H1 (cell line): ENCODE results near the gene PRSS50. TPM values are rescaled to one million over a fixed set of nuclear protein-coding genes. Genes with fewer than 3 reads are reported as not detected.

ENCODE experiments used
- CTCF ChIA-PET: fragments of 300-600 bp; sonication (Branson Sonifier 250); formaldehyde crosslinking; loops from one replicate; lab custom pipeline; 2021; ENCODE audit not compliant: partially characterized antibody; lab: Charles Lee
- POLR2A ChIA-PET: fragments of 300-600 bp; sonication (Branson Sonifier 250); formaldehyde crosslinking; loops from one replicate; lab custom pipeline; 2021; ENCODE audit warnings: inconsistent platforms; ENCODE audit not compliant: partially characterized antibody; lab: Charles Lee
- DNase-seq, 2 experiments: peaks; one replicate each; pipeline versions ENCODE4 v3.0.0 to v3.0.0-alpha.2; 2010 to 2022; ENCODE audit warnings: low spot score in 2 of 2, low read depth in 1 of 2, mixed read lengths in 1 of 2
- FAIRE-seq: peaks from 2 replicates; lab custom pipeline; 2011; peaks lifted over from hg19 to GRCh38; lab: Jason Lieb, UNC
- H2AFZ ChIP-seq: 2 replicates; pipeline ENCODE4 v1.8.1; 2012; ENCODE audit warnings: low read length, inconsistent platforms
- H2AK5ac ChIP-seq: 2 replicates; pipeline ENCODE4 v1.6.1; 2013; ENCODE audit warnings: low read depth, low read length
- H2BK120ac ChIP-seq: replicated peaks from 2 replicates; pipeline ENCODE3; 2013; ENCODE audit warnings: low read depth, low read length, inconsistent platforms
- H2BK12ac ChIP-seq: 2 replicates; pipeline ENCODE4 v1.6.1; 2013; ENCODE audit warnings: low read depth, low read length
- H2BK15ac ChIP-seq: 2 replicates; pipeline ENCODE4 v1.6.1; 2013; ENCODE audit warnings: low read length
- H2BK20ac ChIP-seq: 2 replicates; pipeline ENCODE4 v1.6.1; 2013; ENCODE audit warnings: low read length
- H2BK5ac ChIP-seq: 2 replicates; pipeline ENCODE4 v1.6.1; 2013; ENCODE audit warnings: low read depth, low read length
- H3K14ac ChIP-seq: 2 replicates; pipeline ENCODE4 v1.6.1; 2013; ENCODE audit warnings: inconsistent platforms; ENCODE audit not compliant: insufficient read length
- H3K18ac ChIP-seq: 2 replicates; pipeline ENCODE4 v1.6.1; 2013; ENCODE audit warnings: low read length; ENCODE audit errors: extremely low read depth
- H3K23ac ChIP-seq: 2 replicates; pipeline ENCODE4 v1.6.1; 2013; ENCODE audit warnings: inconsistent platforms; ENCODE audit not compliant: insufficient read length
- H3K23me2 ChIP-seq: 2 replicates; pipeline ENCODE4 v1.6.1; 2013; ENCODE audit warnings: low read depth, low read length
- H3K27ac ChIP-seq: 2 replicates; pipeline ENCODE4 v1.6.1; 2011; ENCODE audit warnings: low read depth, low read length, inconsistent platforms
- H3K27me3 ChIP-seq, 4 experiments: replicated peaks in 1 of 4; 1 replicate in 1 of 4; 2 replicates in 3 of 4; pipeline versions ENCODE4 v1.6.1 to v1.8.1; 2011 to 2013; ENCODE audit warnings: low read length in 3 of 4, mild to moderate bottlenecking in 3 of 4, inconsistent platforms in 2 of 4, mixed read lengths in 2 of 4, moderate library complexity in 1 of 4; ENCODE audit not compliant: control insufficient read depth in 3 of 4, insufficient read depth in 3 of 4; ENCODE audit errors: extremely low read depth in 1 of 4
- H3K36me3 ChIP-seq, 4 experiments: 2 replicates each; pipeline versions ENCODE4 v1.6.1 to v1.8.1; 2011 to 2013; ENCODE audit warnings: mild to moderate bottlenecking in 4 of 4, low read length in 3 of 4, moderate library complexity in 2 of 4, control low read depth in 1 of 4, inconsistent platforms in 1 of 4; ENCODE audit not compliant: insufficient read depth in 4 of 4, control insufficient read depth in 2 of 4
- H3K4ac ChIP-seq: replicated peaks from 2 replicates; pipeline ENCODE3; 2013; ENCODE audit warnings: low read length, low read depth, mixed read lengths, inconsistent platforms; ENCODE audit not compliant: insufficient read length
- H3K4me1 ChIP-seq, 4 experiments: replicated peaks in 1 of 4; 1 replicate in 1 of 4; 2 replicates in 3 of 4; pipeline versions ENCODE4 v1.6.1 to v1.8.1; 2011 to 2013; ENCODE audit warnings: low read length in 3 of 4, inconsistent platforms in 2 of 4, mixed read lengths in 1 of 4; ENCODE audit not compliant: insufficient read depth in 4 of 4, control insufficient read depth in 3 of 4
- H3K4me2 ChIP-seq, 2 experiments: 2 replicates each; pipeline versions ENCODE4 v1.6.1 to v1.8.1; 2011 to 2013; ENCODE audit warnings: low read depth in 2 of 2, low read length in 2 of 2, control low read depth in 1 of 2, inconsistent platforms in 1 of 2, mild to moderate bottlenecking in 1 of 2; ENCODE audit not compliant: insufficient read depth in 1 of 2
- H3K4me3 ChIP-seq, 4 experiments: fragments of 200-600, 300-600 bp in 1 of 4; sonication (generic), shearing (Covaris generic), sonication (Bioruptor Twin) in 1 of 4; 2 replicates each; pipeline versions ENCODE4 v1.5.1 to v1.8.1; 2011 to 2016; ENCODE audit warnings: low read length in 4 of 4, low read depth in 3 of 4, control low read depth in 2 of 4, inconsistent platforms in 2 of 4, mild to moderate bottlenecking in 2 of 4, mixed read lengths in 1 of 4, moderate library complexity in 1 of 4; ENCODE audit not compliant: insufficient read depth in 2 of 4; ENCODE audit errors: extremely low read depth in 1 of 4
- H3K56ac ChIP-seq: replicated peaks from 2 replicates; pipeline ENCODE3; 2013; ENCODE audit warnings: low read depth, mild to moderate bottlenecking, mixed read lengths, low read length, inconsistent platforms; ENCODE audit not compliant: insufficient read length
- H3K79me1 ChIP-seq: 2 replicates; pipeline ENCODE4 v1.6.1; 2013; ENCODE audit warnings: low read depth, low read length, control low read depth
- H3K79me2 ChIP-seq, 2 experiments: 2 replicates each; pipeline versions ENCODE4 v1.6.1 to v1.8.1; 2012 to 2013; ENCODE audit warnings: low read length in 2 of 2, mild to moderate bottlenecking in 2 of 2, inconsistent platforms in 1 of 2; ENCODE audit not compliant: insufficient read depth in 2 of 2, control insufficient read depth in 1 of 2
- H3K9ac ChIP-seq, 4 experiments: replicated peaks in 1 of 4; 1 replicate in 1 of 4; 2 replicates in 3 of 4; pipeline versions ENCODE4 v1.6.1 to v1.8.1; 2011 to 2013; ENCODE audit warnings: low read depth in 3 of 4, low read length in 3 of 4, control low read depth in 2 of 4, mild to moderate bottlenecking in 2 of 4, moderate library complexity in 2 of 4, inconsistent platforms in 1 of 4; ENCODE audit errors: extremely low read depth in 1 of 4
- H3K9me3 ChIP-seq, 2 experiments: 2 replicates each; pipeline versions ENCODE4 v1.6.1 to v1.8.1; 2012 to 2013; ENCODE audit warnings: mild to moderate bottlenecking in 2 of 2, moderate library complexity in 2 of 2, control low read depth in 1 of 2, inconsistent platforms in 1 of 2, low read depth in 1 of 2, low read length in 1 of 2, mixed read lengths in 1 of 2; ENCODE audit not compliant: insufficient read depth in 2 of 2
- H4K20me1 ChIP-seq, 2 experiments: replicated peaks in 1 of 2; 2 replicates each; pipeline versions ENCODE3 to v1.8.1; 2011 to 2013; ENCODE audit warnings: inconsistent platforms in 2 of 2, low read length in 2 of 2, mild to moderate bottlenecking in 1 of 2; ENCODE audit not compliant: insufficient read depth in 2 of 2, control insufficient read depth in 1 of 2
- H4K5ac ChIP-seq: 2 replicates; pipeline ENCODE4 v1.6.1; 2013; ENCODE audit warnings: low read length, low read depth, mixed read lengths, inconsistent platforms; ENCODE audit not compliant: insufficient read length
- H4K8ac ChIP-seq: 2 replicates; pipeline ENCODE4 v1.8.0; 2013; ENCODE audit warnings: mild to moderate bottlenecking, moderate library complexity, low read length, inconsistent platforms; ENCODE audit not compliant: insufficient read depth; ENCODE audit errors: extremely low read depth
- H4K91ac ChIP-seq: replicated peaks from 2 replicates; pipeline ENCODE3; 2013; ENCODE audit warnings: low read length, mixed read lengths, inconsistent platforms; ENCODE audit not compliant: insufficient read length
- ASH2L ChIP-seq: fragments of 200-600, 300-600 bp; sonication (generic); IDR thresholded peaks from one replicate; pipeline ENCODE4 v1.7.1; 2017; ENCODE audit warnings: low read length
- BRCA1 ChIP-seq: IDR thresholded peaks from 2 replicates; pipeline ENCODE4 v1.6.1; 2012; ENCODE audit warnings: low read depth, low read length, improper control_type of control experiment
- CBX5 ChIP-seq: fragments of 300-800, 300-1000 bp; sonication (generic); IDR thresholded peaks from 2 replicates; pipeline ENCODE4 v1.7.1; 2016; ENCODE audit warnings: antibody characterized with exemption, low read length, low read depth
- JUND ChIP-seq: IDR thresholded peaks from 2 replicates; pipeline ENCODE4 v1.6.1; 2011; ENCODE audit warnings: mild to moderate bottlenecking, improper control_type of control experiment, low read length
- KDM1A ChIP-seq: fragments of 200-600, 300-600 bp; sonication (generic); IDR thresholded peaks from 2 replicates; pipeline ENCODE4 v1.7.1; 2016; ENCODE audit warnings: mild to moderate bottlenecking, low read length, borderline replicate concordance
- POLR2AphosphoS5 ChIP-seq: IDR thresholded peaks from 2 replicates; pipeline ENCODE4 v1.6.1; 2011; ENCODE audit warnings: low read depth, low read length
- RBBP5 ChIP-seq: IDR thresholded peaks from 2 replicates; pipeline ENCODE4 v1.7.1; 2012; ENCODE audit warnings: low read depth, mild to moderate bottlenecking, inconsistent platforms, low read length, moderate library complexity, borderline replicate concordance
- SAP30 ChIP-seq: fragments of 300-600 bp; sonication (generic); IDR thresholded peaks from 2 replicates; pipeline ENCODE4 v1.7.1; 2012; ENCODE audit warnings: low read length, moderate library complexity, mild to moderate bottlenecking, inconsistent platforms; ENCODE audit not compliant: insufficient read depth, insufficient replicate concordance
- SP4 ChIP-seq: IDR thresholded peaks from 2 replicates; pipeline ENCODE4 v1.6.1; 2012; ENCODE audit warnings: low read length, inconsistent platforms
- SRF ChIP-seq: IDR thresholded peaks from 2 replicates; pipeline ENCODE4 v1.6.1; 2011; ENCODE audit warnings: mild to moderate bottlenecking, low read depth, low read length, moderate library complexity
- TAF7 ChIP-seq: optimal IDR thresholded peaks from 2 replicates; pipeline ENCODE3; 2011; ENCODE audit warnings: low read depth, mild to moderate bottlenecking, inconsistent platforms, low read length, moderate library complexity, borderline replicate concordance
- WGBS, 2 experiments: shearing (Covaris generic) in 1 of 2; methylation state at CpG; one replicate each; pipeline versions ENCODE4 v1.1.6 to v1.1.7; 2013 to 2015; ENCODE audit warnings: low lambda C conversion rate in 2 of 2, mixed read lengths in 2 of 2, inconsistent platforms in 1 of 2, low coverage in 1 of 2, missing lambda C conversion rate in 1 of 2; ENCODE audit not compliant: insufficient replicate concordance in 2 of 2, insufficient coverage in 1 of 2, insufficient read length in 1 of 2; ENCODE audit errors: extremely low coverage in 1 of 2, missing lambda C conversion rate in 1 of 2; 5-methylcytosine and 5-hydroxymethylcytosine counted together
- polyA plus RNA-seq, 7 experiments: library from polyadenylated mRNA; depleted of rRNA in 3 of 7; stranded (reverse) in 5 of 7; unstranded in 2 of 7; fragments of >200 nt in 5 of 7; fragments of 200-250 nt in 2 of 7; gene quantifications; 1 replicate in 5 of 7; 2 replicates in 1 of 7; 4 replicates in 1 of 7; pipeline versions ENCODE4 v1.2.1 to v1.2.3, GENCODE V29; 2011 to 2013; ENCODE audit warnings: missing spikeins in 2 of 7, mixed read lengths in 2 of 7
- total RNA-seq: library from RNA; stranded (reverse); fragmentation: NEBNext Ultra II Directional; extraction: Animal tissue kit (Norgen Biotek cat#: 25700); gene quantifications from 2 replicates; pipeline ENCODE4 v1.2.1, GENCODE V29; 2021
- TF ChIP-seq, protein P1 (sequence below), 3 experiments: IDR thresholded peaks; 1 replicate in 2 of 3; 2 replicates in 1 of 3; pipeline versions ENCODE4 v1.5.1 to v1.6.1; 2011; ENCODE audit warnings: low read length in 3 of 3, mild to moderate bottlenecking in 3 of 3, inconsistent platforms in 2 of 3, low read depth in 1 of 3, moderate library complexity in 1 of 3; ENCODE audit not compliant: insufficient read depth in 1 of 3; ENCODE audit errors: control extremely low read depth in 1 of 3

The PRSS50 gene
- total and polyA plus RNA-seq, 2 of the 8 experiments (the other 6 are each of a cell fraction or from before 2014, with no cell fraction given), result 0.47 to 0.71 TPM

DNA sequence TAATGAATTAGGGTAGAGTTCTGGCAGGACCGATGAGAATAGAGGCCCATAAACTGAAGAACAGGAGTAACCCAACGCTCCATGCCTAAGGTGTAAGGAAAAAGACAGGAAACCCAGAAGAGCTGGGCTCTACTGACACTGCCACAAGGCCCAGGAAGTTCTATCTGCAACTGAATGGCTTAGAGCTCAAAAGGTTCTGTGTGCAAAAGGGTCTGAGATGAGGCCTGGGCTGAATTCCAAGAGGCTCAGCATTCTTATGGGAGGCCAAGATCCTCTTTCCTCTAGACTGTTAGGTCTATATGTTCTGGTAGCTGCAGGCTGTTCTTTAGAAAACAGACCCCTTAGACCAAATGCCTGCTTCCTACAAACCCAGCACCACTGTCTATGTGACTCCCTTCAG, 30.5 kb upstream of the PRSS50 start:
- DNase-seq (no peak), FAIRE-seq (no peak)
- no peaks in the 10 kb centered on the region for H3K9me3 ChIP-seq
- no peak overlapping the region for H3K23ac ChIP-seq
- no peak overlapping the region for H3K14ac ChIP-seq
- H2BK120ac ChIP-seq, result no peak overlapping the region
- POLR2A ChIA-PET, result interaction anchor here (0.8 kb wide), 1 partner anchor 9 kb away, joined by 3 read pairs; no protein-coding TSS in a partner anchor
- no peaks in the 10 kb centered on the region for H4K20me1 ChIP-seq
- CTCF ChIA-PET, result interaction anchor here (0.8 to 1.2 kb wide), 2 partner anchors 16 to 118 kb away, joined by 3 to 4 read pairs; no protein-coding TSS in a partner anchor
- H3K79me2 ChIP-seq, result no peaks in the 10 kb centered on the region
- no peaks in the 10 kb centered on the region for H3K79me1 ChIP-seq
- H2BK12ac ChIP-seq, result no peak overlapping the region; the same call in 1 of the 2 replicates
- H3K4me3 ChIP-seq, result no peak overlapping the region
- H4K8ac ChIP-seq, result no peak overlapping the region
- WGBS, 2 experiments, result 81% methylated on average over 2 of the region's 2 CpGs; no CpG with 5 or more reads in 1 of the 2 experiments
- H3K23me2 ChIP-seq, result no peaks in the 10 kb centered on the region; the same call in 1 of the 2 replicates
- no peak overlapping the region for H2AK5ac ChIP-seq
- H2AFZ ChIP-seq, result no peak overlapping the region
- H2BK20ac ChIP-seq, result no peak overlapping the region
- H2BK5ac ChIP-seq, result no peak overlapping the region
- H3K4ac ChIP-seq, result no peak overlapping the region
- H3K56ac ChIP-seq, result no peak overlapping the region
- H4K5ac ChIP-seq, result no peak overlapping the region
- no peaks in the 10 kb centered on the region; a peak in 1 of 7 replicates for H3K4me1 ChIP-seq
- H3K27ac ChIP-seq, result no peak overlapping the region
- H3K4me2 ChIP-seq, result no peak overlapping the region
- no peak overlapping the region for H3K9ac ChIP-seq
- no peak overlapping the region for H4K91ac ChIP-seq
- H3K27me3 ChIP-seq, result no peaks in the 10 kb centered on the region
- no peaks in the 10 kb centered on the region for H3K36me3 ChIP-seq
- no peak overlapping the region for H2BK15ac ChIP-seq
- no peak overlapping the region for H3K18ac ChIP-seq
- TF ChIP-seq RBBP5 (no peak), ASH2L (no peak), KDM1A (no peak), SRF (no peak), POLR2AphosphoS5 (no peak), SAP30 (no peak), BRCA1 (no peak), SP4 (no peak), CBX5 (no peak), JUND (no peak), TAF7 (no peak)
- TF ChIP-seq, protein P1, sequence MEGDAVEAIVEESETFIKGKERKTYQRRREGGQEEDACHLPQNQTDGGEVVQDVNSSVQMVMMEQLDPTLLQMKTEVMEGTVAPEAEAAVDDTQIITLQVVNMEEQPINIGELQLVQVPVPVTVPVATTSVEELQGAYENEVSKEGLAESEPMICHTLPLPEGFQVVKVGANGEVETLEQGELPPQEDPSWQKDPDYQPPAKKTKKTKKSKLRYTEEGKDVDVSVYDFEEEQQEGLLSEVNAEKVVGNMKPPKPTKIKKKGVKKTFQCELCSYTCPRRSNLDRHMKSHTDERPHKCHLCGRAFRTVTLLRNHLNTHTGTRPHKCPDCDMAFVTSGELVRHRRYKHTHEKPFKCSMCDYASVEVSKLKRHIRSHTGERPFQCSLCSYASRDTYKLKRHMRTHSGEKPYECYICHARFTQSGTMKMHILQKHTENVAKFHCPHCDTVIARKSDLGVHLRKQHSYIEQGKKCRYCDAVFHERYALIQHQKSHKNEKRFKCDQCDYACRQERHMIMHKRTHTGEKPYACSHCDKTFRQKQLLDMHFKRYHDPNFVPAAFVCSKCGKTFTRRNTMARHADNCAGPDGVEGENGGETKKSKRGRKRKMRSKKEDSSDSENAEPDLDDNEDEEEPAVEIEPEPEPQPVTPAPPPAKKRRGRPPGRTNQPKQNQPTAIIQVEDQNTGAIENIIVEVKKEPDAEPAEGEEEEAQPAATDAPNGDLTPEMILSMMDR (IDR thresholded peaks at IDR 0.05; ENCODE audit: control extremely low read depth in 1 of 3, insufficient read depth in 1 of 3, low read depth in 1 of 3, low read length in 3 of 3), result no peak
